ENCODE results near the gene UBE2H.
"Not testable (repeated sequence)": the region's sequence is repeated elsewhere in the genome, so short reads cannot be mapped to it uniquely, and the experiment has no call there.

The UBE2H gene

GRCh38 chr7:129907122-129907736 is 45.5 kb downstream of the UBE2H start:
- peak; percentile 56 for DNase-seq

- DNase-seq, result no peak
Observed at GRCh38 chr7:129906700-129907099, 46.1 kb downstream of the UBE2H start.

GRCh38 chr7:129903935-129904334 is 48.8 kb downstream of the UBE2H start:
- no peak for DNase-seq

- DNase-seq, result peak; percentile 33
Observed at GRCh38 chr7:129902788-129903422, 49.9 kb downstream of the UBE2H start.

- no peak for DNase-seq
Observed at GRCh38 chr7:129898502-129899160, 54.1 kb downstream of the UBE2H start.

GRCh38 chr7:129898007-129898406 is 54.8 kb downstream of the UBE2H start:
- DNase-seq, result no peak

GRCh38 chr7:129896568-129897382 is 56.0 kb downstream of the UBE2H start:
- no peak for DNase-seq

- DNase-seq, result not testable (repeated sequence)
Observed at GRCh38 chr7:129894184-129894583, 58.6 kb downstream of the UBE2H start.

GRCh38 chr7:129890090-129890489 is 62.7 kb downstream of the UBE2H start:
- no peak for DNase-seq

GRCh38 chr7:129889133-129889844 is 63.5 kb downstream of the UBE2H start:
- no peak for DNase-seq

GRCh38 chr7:129887865-129888264 is 64.9 kb downstream of the UBE2H start:
- DNase-seq, result no peak

GRCh38 chr7:129886818-129887186 is 66.0 kb downstream of the UBE2H start:
- no peak for DNase-seq

GRCh38 chr7:129886167-129886817 is 66.5 kb downstream of the UBE2H start:
- no peak for DNase-seq

GRCh38 chr7:129884495-129884894 is 68.3 kb downstream of the UBE2H start:
- no peak for DNase-seq

GRCh38 chr7:129883151-129883550 is 69.6 kb downstream of the UBE2H start:
- DNase-seq, result no peak

GRCh38 chr7:129882531-129882930 is 70.2 kb downstream of the UBE2H start:
- no peak for DNase-seq

GRCh38 chr7:129877146-129877792 is 75.5 kb downstream of the UBE2H start:
- peak; percentile 17 for DNase-seq

GRCh38 chr7:129875745-129876411 is 76.9 kb downstream of the UBE2H start:
- DNase-seq, result no peak

GRCh38 chr7:129875160-129875559 is 77.6 kb downstream of the UBE2H start:
- no peak for DNase-seq

- DNase-seq, result no peak
Observed at GRCh38 chr7:129874722-129875121, 78.0 kb downstream of the UBE2H start.

- no peak for DNase-seq
Observed at GRCh38 chr7:129872054-129872453, 80.7 kb downstream of the UBE2H start.

Measured in hematopoietic multipotent progenitor cell treated with erythropoietin and hydrocortisone succinate and interleukin-3 and kit ligand, for 6 days (in vitro differentiated cells).